HG03565 (cell line): Measurements from ENCODE around the gene TMEM186.
"Not testable (repeated sequence)": the region's sequence is repeated elsewhere in the genome, so short reads cannot be mapped to it uniquely, and the experiment has no call there.

ENCODE experiments used
- ATAC-seq: cut with Tn5 transposase; IDR thresholded peaks from one replicate; pipeline ENCODE4 v1.9.1; 2021; ENCODE audit warnings: mild to moderate bottlenecking, moderate library complexity; ENCODE audit not compliant: unreplicated experiment

TMEM186 gene, protein sequence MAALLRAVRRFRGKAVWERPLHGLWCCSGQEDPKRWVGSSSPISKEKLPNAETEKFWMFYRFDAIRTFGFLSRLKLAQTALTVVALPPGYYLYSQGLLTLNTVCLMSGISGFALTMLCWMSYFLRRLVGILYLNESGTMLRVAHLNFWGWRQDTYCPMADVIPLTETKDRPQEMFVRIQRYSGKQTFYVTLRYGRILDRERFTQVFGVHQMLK

GRCh38 chr16:8797364-8798173 is at the start of gene TMEM186, which contains the start of gene PMM2:
TSS of gene TMEM186 (minus strand) at chr16:8797639. CDS start at chr16:8797614, 25 bp downstream.
TSS of gene PMM2 (plus strand) at chr16:8797839. CDS start at chr16:8797883, 44 bp downstream.
- ATAC-seq: peak; percentile 88

- ATAC-seq: no peak
Observed at GRCh38 chr16:8847145-8847544, 49.7 kb upstream of the TMEM186 start.

- no peak for ATAC-seq
Observed at GRCh38 chr16:8846401-8846932, 49.0 kb upstream of the TMEM186 start.

DNA sequence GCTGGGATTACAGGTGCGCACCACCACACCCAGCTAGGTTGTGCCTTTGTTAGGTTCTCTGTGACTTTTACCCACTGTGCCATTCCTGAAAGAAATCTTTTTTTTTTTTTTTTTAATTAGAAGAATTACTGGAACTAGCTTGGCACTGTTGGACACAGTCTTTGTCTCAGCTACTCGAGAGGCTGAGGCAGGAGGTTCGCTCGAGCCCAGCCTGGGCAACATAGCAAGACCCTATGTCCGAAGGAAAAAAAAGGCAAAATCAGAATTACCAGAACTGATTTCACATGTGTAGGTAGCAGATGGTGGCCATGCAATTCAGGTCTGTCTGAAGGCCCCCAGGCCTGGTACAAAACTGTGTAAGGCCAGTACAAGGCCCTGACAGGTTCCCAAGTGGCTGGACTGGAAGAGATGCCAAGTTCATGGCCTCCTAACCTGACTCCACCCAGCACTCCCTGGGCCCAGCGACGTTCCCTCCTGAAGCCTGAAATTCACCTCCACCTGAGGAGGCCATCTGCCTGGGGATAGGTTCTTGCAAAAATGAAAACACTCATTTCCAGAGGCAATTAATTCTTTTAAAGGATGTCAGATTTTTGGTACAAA is 48.4 kb upstream of the TMEM186 start:
- no peak for ATAC-seq

DNA sequence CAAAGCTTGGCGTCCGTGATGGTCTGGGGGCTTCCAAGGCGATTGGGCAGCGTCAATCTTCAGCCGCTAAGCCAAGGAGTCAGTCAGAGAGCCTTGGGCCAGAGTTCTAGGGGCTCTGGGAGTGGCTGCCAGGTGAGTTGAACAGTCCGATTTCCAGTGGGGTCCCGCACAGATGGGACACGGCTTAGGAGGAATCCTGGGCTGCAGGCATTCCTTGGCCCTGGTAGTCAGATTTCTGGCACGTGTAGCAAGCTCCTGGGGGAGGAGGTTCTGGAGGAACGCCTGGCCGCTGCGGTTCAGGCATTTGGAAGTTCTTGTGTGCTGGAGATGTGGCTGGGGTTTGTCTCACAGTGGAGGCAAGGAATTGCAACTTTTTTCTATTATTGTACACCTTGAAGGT is 45.9 kb upstream of the TMEM186 start:
- ATAC-seq: not testable (repeated sequence)

GRCh38 chr16:8842016-8842415 is 44.6 kb upstream of the TMEM186 start:
- ATAC-seq: not testable (repeated sequence)

- not testable (repeated sequence) for ATAC-seq
Observed at GRCh38 chr16:8837594-8837993, 40.2 kb upstream of the TMEM186 start.

GRCh38 chr16:8836797-8837196 is 39.4 kb upstream of the TMEM186 start:
- not testable (repeated sequence) for ATAC-seq

- ATAC-seq: no peak
Observed at GRCh38 chr16:8832717-8833105, 35.3 kb upstream of the TMEM186 start.

DNA sequence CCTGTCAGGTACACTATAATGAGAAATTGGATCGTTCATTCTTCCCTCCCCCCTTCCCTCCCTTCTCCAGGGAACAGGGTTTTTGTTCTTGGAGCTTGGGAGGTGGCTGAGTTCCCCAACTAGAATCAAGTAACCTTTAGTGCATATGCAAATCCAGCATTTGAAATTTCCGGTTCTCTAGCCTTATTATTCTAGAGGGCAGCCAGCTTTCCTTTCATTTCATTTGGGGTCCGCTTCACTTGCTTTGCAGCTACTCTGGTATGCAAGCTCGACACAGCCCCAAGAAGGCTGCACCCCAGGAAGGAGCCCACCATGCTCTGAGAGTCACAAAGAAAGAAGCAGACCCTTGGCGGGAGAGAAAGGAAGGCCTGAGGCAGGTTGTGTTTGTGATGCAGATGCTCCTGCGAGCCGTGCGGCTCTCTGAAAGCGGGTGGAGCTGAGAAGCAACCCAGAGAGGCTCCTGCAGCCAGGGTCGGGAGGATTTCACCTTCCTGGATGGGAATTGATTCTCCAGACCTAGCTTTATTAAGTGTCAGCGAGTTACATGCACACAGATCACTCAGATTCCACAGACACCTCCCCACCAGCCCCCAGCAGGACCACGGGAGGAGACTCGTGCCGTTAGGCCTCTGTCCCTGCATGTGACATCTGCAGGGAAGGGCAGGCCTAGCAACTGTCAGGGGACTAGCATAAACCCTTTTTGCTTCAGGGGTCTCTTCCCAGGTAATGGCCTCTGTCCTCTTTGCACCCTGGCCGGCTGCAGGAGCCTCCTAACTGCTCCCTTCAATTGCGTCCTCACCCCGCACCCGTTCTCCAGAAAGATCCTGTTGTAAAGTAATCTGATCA is 34.7 kb upstream of the TMEM186 start:
- ATAC-seq: no peak

DNA sequence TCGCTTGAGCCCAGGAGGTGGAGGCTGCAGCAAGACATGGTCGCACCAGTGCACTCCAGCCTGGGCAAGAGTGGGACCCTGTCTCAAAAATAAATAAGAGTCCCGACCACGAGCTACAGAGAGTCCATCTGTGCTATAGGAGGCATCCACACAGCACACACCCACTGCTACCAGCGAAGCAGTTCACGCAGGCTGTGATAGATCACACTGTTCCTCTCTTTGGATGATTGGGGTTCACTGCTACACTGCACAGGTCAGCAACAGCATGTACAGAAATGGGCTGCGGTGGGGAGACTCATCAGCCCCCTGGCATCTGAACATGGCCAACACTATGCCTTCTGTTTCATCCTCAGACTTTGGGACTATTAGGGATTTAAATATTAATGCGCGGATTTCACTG is 34.0 kb upstream of the TMEM186 start:
- no peak for ATAC-seq

DNA sequence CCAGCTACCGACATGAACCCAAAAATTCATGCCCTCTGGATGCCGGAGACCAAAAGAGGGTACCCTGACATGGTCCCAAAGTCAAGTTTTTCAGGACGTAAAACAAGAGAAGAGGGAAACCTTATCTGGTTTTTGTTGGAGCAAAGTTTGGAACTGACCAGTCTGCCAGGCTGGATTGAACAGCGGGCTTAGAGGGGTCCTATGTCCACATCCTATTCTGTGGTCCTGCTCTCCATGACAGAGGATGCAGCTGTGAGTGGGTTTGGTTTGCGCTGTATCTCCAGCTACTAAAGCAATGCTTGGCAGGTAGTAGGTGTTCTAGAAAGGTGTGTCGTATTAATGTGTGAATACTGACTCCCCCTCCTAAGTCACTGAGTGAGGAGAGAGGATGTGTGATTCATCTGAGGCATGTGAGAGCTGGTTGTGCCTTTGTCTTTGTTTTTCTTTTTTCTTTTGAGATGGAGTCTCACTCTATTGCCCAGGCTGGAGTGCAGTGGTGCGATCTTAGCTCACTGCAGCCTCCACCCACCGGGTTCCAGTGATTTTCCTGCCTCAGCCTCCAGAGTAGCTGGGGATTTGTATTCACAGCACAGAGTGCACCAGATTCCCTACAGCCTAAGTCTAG is 31.2 kb upstream of the TMEM186 start:
- no peak for ATAC-seq

GRCh38 chr16:8826278-8826879 is 28.9 kb upstream of the TMEM186 start:
- ATAC-seq: no peak

DNA sequence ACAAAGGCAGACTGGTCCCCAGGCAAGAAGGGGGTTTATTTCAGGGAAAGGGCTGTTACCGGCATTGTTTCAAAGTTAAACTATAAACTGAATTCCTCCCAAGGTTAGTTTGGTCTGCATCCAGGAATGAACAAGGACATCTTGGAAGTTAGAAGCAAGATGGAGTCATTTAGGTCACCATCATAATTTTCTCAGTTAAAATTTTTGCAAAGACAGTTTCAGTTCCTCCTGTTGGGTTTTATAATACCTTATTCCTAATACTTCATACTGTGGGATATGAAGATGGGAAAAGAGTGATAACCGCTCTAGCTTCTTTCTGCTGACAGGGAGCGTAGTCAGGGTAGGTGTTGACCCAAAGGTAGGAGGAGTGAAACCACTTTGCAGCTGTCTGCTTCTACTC is 25.0 kb upstream of the TMEM186 start:
- no peak for ATAC-seq

GRCh38 chr16:8819411-8820034 is 22.1 kb upstream of the TMEM186 start:
- no peak for ATAC-seq

GRCh38 chr16:8818504-8819270 is 21.2 kb upstream of the TMEM186 start:
- ATAC-seq: peak; percentile 78

DNA sequence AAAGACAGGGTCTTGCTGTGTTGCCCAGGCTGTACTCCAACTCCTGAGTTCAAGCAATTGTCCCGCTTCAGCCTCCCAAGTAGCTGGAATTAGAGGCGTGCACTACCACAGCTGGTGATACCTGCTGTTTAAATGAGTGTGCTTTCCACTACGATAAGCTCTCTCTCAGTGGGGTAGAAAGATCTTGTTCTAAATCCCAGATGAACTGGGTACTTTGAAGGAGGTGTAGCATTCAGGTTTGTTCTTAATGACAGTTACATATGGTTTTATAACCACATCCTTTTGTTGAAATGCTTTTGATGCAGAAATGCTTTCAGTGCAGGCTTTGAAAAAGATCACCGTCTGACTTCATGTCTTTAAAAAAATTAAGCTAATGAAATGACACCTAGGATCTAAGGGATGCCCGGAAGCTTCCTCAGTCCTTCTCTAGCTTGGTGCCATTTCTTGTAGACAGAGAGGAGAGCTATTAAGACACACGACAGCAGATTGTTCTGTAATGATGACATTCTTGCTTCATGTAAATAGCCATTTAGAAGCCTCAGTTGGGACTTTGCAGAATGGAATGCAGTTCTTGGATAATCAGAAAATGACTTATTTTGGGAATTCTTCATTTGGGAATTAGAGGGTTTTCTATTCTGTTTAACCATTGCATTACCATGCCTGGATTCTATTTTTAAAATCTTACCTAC is 19.7 kb upstream of the TMEM186 start:
- ATAC-seq: no peak
